IMR-90 (cell line): ENCODE results near the gene RNASE1. TPM values are rescaled to one million over a fixed set of nuclear protein-coding genes. Genes with fewer than 3 reads are reported as not detected.

Experiments used
- ATAC-seq: fragments of 200-7000 bp; cut with Tn5 transposase; 2 replicates; pipeline ENCODE4 v1.9.1; 2020; ENCODE audit warnings: low read depth, mild to moderate bottlenecking, moderate library complexity
- BruUV-seq: library from RNA; stranded (reverse); fragments of 400-500 nt; replicated peaks from 2 replicates; lab custom pipeline; 2021; lab: Mats Ljungman, UMichigan
- CTCF ChIA-PET: fragments of 300-600 bp; formaldehyde crosslinking; extraction: SDS; loops from one replicate; lab custom pipeline; 2021; ENCODE audit warnings: antibody characterized with exemption; lab: Yijun Ruan, JAX
- POLR2A ChIA-PET: fragments of 300-600 bp; sonication (Branson Sonifier 250); formaldehyde crosslinking; loops from one replicate; lab custom pipeline; 2022; ENCODE audit warnings: antibody characterized with exemption; ENCODE audit not compliant: unreplicated experiment; lab: Charles Lee
- DNase-seq: peaks from one replicate; pipeline ENCODE4 v3.0.0; 2013
- H2AFZ ChIP-seq: replicated peaks from 2 replicates; pipeline ENCODE3; 2013; ENCODE audit warnings: low read length, mild to moderate bottlenecking; ENCODE audit not compliant: poor library complexity
- H2AK5ac ChIP-seq: 2 replicates; pipeline ENCODE4 v1.6.1; 2013; ENCODE audit warnings: low read depth, low read length, inconsistent platforms
- H2AK9ac ChIP-seq: replicated peaks from 2 replicates; pipeline ENCODE3; 2013; ENCODE audit warnings: mild to moderate bottlenecking, low read depth, low read length, moderate library complexity; ENCODE audit not compliant: poor library complexity
- H2BK120ac ChIP-seq: 2 replicates; pipeline ENCODE4 v1.6.1; 2013; ENCODE audit warnings: low read depth, low read length, inconsistent platforms
- H2BK15ac ChIP-seq: 3 replicates; pipeline ENCODE4 v1.6.1; 2013; ENCODE audit warnings: low read depth, low read length, inconsistent platforms
- H2BK20ac ChIP-seq: 2 replicates; pipeline ENCODE4 v1.6.1; 2013; ENCODE audit warnings: low read depth, mild to moderate bottlenecking, inconsistent platforms, low read length, moderate library complexity
- H2BK5ac ChIP-seq: 2 replicates; pipeline ENCODE4 v1.6.1; 2013; ENCODE audit warnings: mild to moderate bottlenecking, low read depth, low read length, inconsistent platforms; ENCODE audit not compliant: poor library complexity, severe bottlenecking
- H3K14ac ChIP-seq: replicated peaks from 2 replicates; pipeline ENCODE4 v1.6.1; 2013; ENCODE audit warnings: low read depth, low read length, inconsistent platforms
- H3K18ac ChIP-seq: 2 replicates; pipeline ENCODE4 v1.6.1; 2013; ENCODE audit warnings: low read depth, low read length, control low read depth
- H3K23ac ChIP-seq: 2 replicates; pipeline ENCODE4 v1.6.1; 2013; ENCODE audit warnings: low read depth, low read length, inconsistent platforms
- H3K27ac ChIP-seq: 2 replicates; pipeline ENCODE4 v1.5.1; 2013; ENCODE audit warnings: mild to moderate bottlenecking, control low read depth, low read length; ENCODE audit not compliant: insufficient read depth
- H3K27me3 ChIP-seq: 2 replicates; pipeline ENCODE4 v1.6.1; 2013; ENCODE audit warnings: low read length; ENCODE audit not compliant: control insufficient read depth, insufficient read depth
- H3K36me3 ChIP-seq: 2 replicates; pipeline ENCODE4 v1.6.1; 2013; ENCODE audit warnings: low read length, mixed read lengths; ENCODE audit not compliant: control insufficient read depth, insufficient read depth
- H3K4ac ChIP-seq: 2 replicates; pipeline ENCODE4 v1.6.1; 2013; ENCODE audit warnings: low read depth, low read length, inconsistent platforms
- H3K4me1 ChIP-seq: 2 replicates; pipeline ENCODE4 v1.6.1; 2013; ENCODE audit warnings: low read length, mixed read lengths; ENCODE audit not compliant: control insufficient read depth, insufficient read depth
- H3K4me2 ChIP-seq: 2 replicates; pipeline ENCODE4 v1.6.1; 2013; ENCODE audit warnings: low read depth, mild to moderate bottlenecking, control low read depth, low read length, moderate library complexity
- H3K4me3 ChIP-seq: 2 replicates; pipeline ENCODE4 v1.5.1; 2013; ENCODE audit warnings: low read depth, mild to moderate bottlenecking, control low read depth, low read length, moderate library complexity; ENCODE audit not compliant: insufficient read depth
- H3K56ac ChIP-seq: 2 replicates; pipeline ENCODE4 v1.6.1; 2013; ENCODE audit warnings: low read length, inconsistent platforms; ENCODE audit not compliant: insufficient read depth; ENCODE audit errors: extremely low read depth
- H3K79me1 ChIP-seq, 2 experiments: 2 replicates each; pipeline ENCODE4 v1.6.1; 2013; ENCODE audit warnings: low read length in 2 of 2, inconsistent platforms in 1 of 2, low read depth in 1 of 2
- H3K9ac ChIP-seq: 2 replicates; pipeline ENCODE4 v1.6.1; 2013; ENCODE audit warnings: low read depth, low read length, control low read depth
- H3K9me1 ChIP-seq: 2 replicates; pipeline ENCODE4 v1.6.1; 2013; ENCODE audit warnings: low read length, inconsistent platforms; ENCODE audit not compliant: insufficient read depth
- H3K9me3 ChIP-seq: 2 replicates; pipeline ENCODE4 v1.6.1; 2013; ENCODE audit warnings: low read length; ENCODE audit not compliant: control insufficient read depth, insufficient read depth
- H4K20me1 ChIP-seq: 2 replicates; pipeline ENCODE4 v1.6.1; 2013; ENCODE audit warnings: low read length, inconsistent platforms; ENCODE audit not compliant: insufficient read depth
- H4K5ac ChIP-seq: 2 replicates; pipeline ENCODE4 v1.6.1; 2013; ENCODE audit warnings: mild to moderate bottlenecking, low read depth, low read length, control low read depth
- H4K8ac ChIP-seq, 2 experiments: 2 replicates each; pipeline ENCODE4 v1.6.1; 2013; ENCODE audit warnings: low read depth in 2 of 2, low read length in 2 of 2, control low read depth in 1 of 2, inconsistent platforms in 1 of 2
- H4K91ac ChIP-seq: 2 replicates; pipeline ENCODE4 v1.6.1; 2013; ENCODE audit warnings: low read depth, low read length, inconsistent platforms; ENCODE audit not compliant: insufficient read depth
- FOS ChIP-seq: fragments of 150-350 bp; IDR thresholded peaks from 2 replicates; pipeline ENCODE4 v1.6.1; 2016; ENCODE audit warnings: low read depth, low read length
- MAFK ChIP-seq: IDR thresholded peaks from 2 replicates; pipeline ENCODE4 v1.6.1; 2012; ENCODE audit warnings: low read depth, low read length, improper control_type of control experiment
- MAZ ChIP-seq: IDR thresholded peaks from 2 replicates; pipeline ENCODE4 v1.6.1; 2012; ENCODE audit warnings: low read depth, mild to moderate bottlenecking, low read length, improper control_type of control experiment, moderate library complexity, borderline replicate concordance
- MXI1 ChIP-seq: IDR thresholded peaks from 2 replicates; pipeline ENCODE4 v1.6.1; 2012; ENCODE audit warnings: low read depth, mild to moderate bottlenecking, low read length, moderate library complexity, borderline replicate concordance
- NFE2L2 ChIP-seq: fragments of 150-350 bp; IDR thresholded peaks from 2 replicates; pipeline ENCODE4 v1.6.1; 2016; ENCODE audit warnings: low read depth, mild to moderate bottlenecking, low read length
- POLR2A ChIP-seq: IDR thresholded peaks from 2 replicates; pipeline ENCODE4 v1.6.1; 2012; ENCODE audit warnings: mild to moderate bottlenecking, low read depth, low read length
- RAD21 ChIP-seq: IDR thresholded peaks from 2 replicates; pipeline ENCODE4 v1.6.1; 2012; ENCODE audit warnings: low read length, improper control_type of control experiment
- RCOR1 ChIP-seq: IDR thresholded peaks from 2 replicates; pipeline ENCODE4 v1.6.1; 2012; ENCODE audit warnings: mild to moderate bottlenecking, low read length, improper control_type of control experiment; ENCODE audit not compliant: insufficient replicate concordance
- RFX5 ChIP-seq: IDR thresholded peaks from 2 replicates; pipeline ENCODE4 v1.8.0; 2012; ENCODE audit warnings: low read depth, mild to moderate bottlenecking, low read length, moderate library complexity
- WGBS, 2 experiments: methylation state at CpG; one replicate each; pipeline versions ENCODE4 v1.1.5 to v1.1.7; 2013; ENCODE audit warnings: missing lambda C conversion rate in 2 of 2; ENCODE audit not compliant: insufficient read length in 1 of 2; ENCODE audit errors: extremely low coverage in 2 of 2; 5-methylcytosine and 5-hydroxymethylcytosine counted together
- dilution Hi-C: fragments of 300-500 bp; cut with HindIII; formaldehyde crosslinking; loops from one replicate; pipeline ENCODE4 v1.14.3; 2018; ENCODE audit warnings: low sequenced_read_pairs; ENCODE audit not compliant: unreplicated experiment
- in situ Hi-C: fragments of 300-500 bp; cut with MboI; formaldehyde crosslinking; loops from 3 replicates; pipeline ENCODE4 v1.14.3; 2019; ENCODE audit warnings: low sequenced_read_pairs, inconsistent platforms, mixed read lengths
- intact Hi-C: fragments of 100-400 bp; cut with micrococcal nuclease; formaldehyde crosslinking; loops from 2 replicates; pipeline ENCODE4 v1.10.0; 2022
- polyA plus RNA-seq, 3 experiments: library from polyadenylated mRNA; depleted of rRNA; stranded (reverse); fragments of >200 nt; gene quantifications; 2 replicates each; pipeline ENCODE4 v1.2.3, GENCODE V29; 2012; ENCODE audit warnings: low replicate concordance in 1 of 3
- total RNA-seq: library from RNA; depleted of rRNA; stranded (reverse); fragments of >200 nt; gene quantifications from 2 replicates; pipeline ENCODE4 v1.2.3, GENCODE V29; 2012
- TF ChIP-seq, protein P1 (sequence below): conservative IDR thresholded peaks from 2 replicates; pipeline ENCODE4 v1.5.1; 2012; ENCODE audit warnings: mild to moderate bottlenecking, low read depth, low read length, improper control_type of control experiment
- TF ChIP-seq, protein P2 (sequence below): fragments of 150-350 bp; IDR thresholded peaks from 2 replicates; pipeline ENCODE4 v1.6.1; 2016; ENCODE audit warnings: low read depth, mild to moderate bottlenecking, low read length, moderate library complexity, borderline replicate concordance
- TF ChIP-seq, protein P3 (sequence below): fragments of 150-350 bp; IDR thresholded peaks from 2 replicates; pipeline ENCODE4 v1.6.1; 2017; ENCODE audit warnings: mild to moderate bottlenecking, antibody characterized with exemption, low read length, low read depth

Gene RNASE1
- total and polyA plus RNA-seq, 2 of the 4 experiments (the other 2 are of a cell fraction) = not detected

DNA sequence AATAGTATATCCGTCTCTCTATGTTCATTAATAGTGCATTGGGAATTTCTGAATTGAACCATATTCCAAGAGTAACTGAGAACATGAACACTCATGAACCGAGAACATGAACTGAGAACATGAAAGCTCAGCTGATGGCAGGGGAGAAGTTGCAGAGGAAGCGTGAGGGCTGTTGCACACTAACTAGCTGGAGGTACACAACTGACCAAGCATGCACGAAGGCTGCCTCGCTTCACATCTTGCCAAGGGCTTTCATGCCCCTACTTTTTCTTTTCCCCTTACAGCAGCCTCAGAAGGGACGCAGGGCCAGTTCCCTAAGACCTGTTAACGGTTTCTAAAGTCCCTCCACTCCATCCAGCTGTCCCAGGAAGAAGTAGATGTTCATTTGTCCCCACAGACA is 4.3 kb downstream of the RNASE1 start:
- Histone ChIP-seq H2BK120ac (no peak overlapping the region), H3K27me3 (no peaks in the 10 kb centered on the region), H3K4me1 (no peaks in the 10 kb centered on the region), H3K14ac (no peak overlapping the region), H3K9me1 (no peaks in the 10 kb centered on the region), H2AK5ac (no peak overlapping the region), H3K36me3 (no peaks in the 10 kb centered on the region), H3K18ac (no peak overlapping the region), H3K4ac (no peak overlapping the region), H3K79me1 (no peaks in the 10 kb centered on the region), H2AFZ (no peak overlapping the region), H4K8ac (no peak overlapping the region), H3K9ac (no peak overlapping the region), H2AK9ac (no peak overlapping the region), H3K23ac (no peak overlapping the region), H3K27ac (no peak overlapping the region), H3K4me3 (no peak overlapping the region), H2BK20ac (no peak overlapping the region), H3K4me2 (no peak overlapping the region), H4K91ac (no peak overlapping the region), H2BK5ac (no peak overlapping the region), H2BK15ac (no peak overlapping the region), H3K9me3 (no peaks in the 10 kb centered on the region), H3K56ac (no peak overlapping the region), H4K5ac (no peak overlapping the region), H4K20me1 (no peaks in the 10 kb centered on the region)
- WGBS, 2 experiments = 60% methylated on average over 1 of the region's 7 CpGs; no CpG with 5 or more reads in 1 of the 2 experiments
- in situ Hi-C loops (no loop called here), dilution Hi-C loops (no loop called here), intact Hi-C loops (no loop called here)
- CTCF ChIA-PET = no interaction called here
- TF ChIP-seq POLR2A = no peak
- TF ChIP-seq RAD21 = no peak
- TF ChIP-seq MAFK = no peak
- TF ChIP-seq MAZ = no peak
- no peak for TF ChIP-seq NFE2L2
- TF ChIP-seq, protein P1, sequence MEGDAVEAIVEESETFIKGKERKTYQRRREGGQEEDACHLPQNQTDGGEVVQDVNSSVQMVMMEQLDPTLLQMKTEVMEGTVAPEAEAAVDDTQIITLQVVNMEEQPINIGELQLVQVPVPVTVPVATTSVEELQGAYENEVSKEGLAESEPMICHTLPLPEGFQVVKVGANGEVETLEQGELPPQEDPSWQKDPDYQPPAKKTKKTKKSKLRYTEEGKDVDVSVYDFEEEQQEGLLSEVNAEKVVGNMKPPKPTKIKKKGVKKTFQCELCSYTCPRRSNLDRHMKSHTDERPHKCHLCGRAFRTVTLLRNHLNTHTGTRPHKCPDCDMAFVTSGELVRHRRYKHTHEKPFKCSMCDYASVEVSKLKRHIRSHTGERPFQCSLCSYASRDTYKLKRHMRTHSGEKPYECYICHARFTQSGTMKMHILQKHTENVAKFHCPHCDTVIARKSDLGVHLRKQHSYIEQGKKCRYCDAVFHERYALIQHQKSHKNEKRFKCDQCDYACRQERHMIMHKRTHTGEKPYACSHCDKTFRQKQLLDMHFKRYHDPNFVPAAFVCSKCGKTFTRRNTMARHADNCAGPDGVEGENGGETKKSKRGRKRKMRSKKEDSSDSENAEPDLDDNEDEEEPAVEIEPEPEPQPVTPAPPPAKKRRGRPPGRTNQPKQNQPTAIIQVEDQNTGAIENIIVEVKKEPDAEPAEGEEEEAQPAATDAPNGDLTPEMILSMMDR = no peak
- no peak for TF ChIP-seq RCOR1
- TF ChIP-seq, protein P2, sequence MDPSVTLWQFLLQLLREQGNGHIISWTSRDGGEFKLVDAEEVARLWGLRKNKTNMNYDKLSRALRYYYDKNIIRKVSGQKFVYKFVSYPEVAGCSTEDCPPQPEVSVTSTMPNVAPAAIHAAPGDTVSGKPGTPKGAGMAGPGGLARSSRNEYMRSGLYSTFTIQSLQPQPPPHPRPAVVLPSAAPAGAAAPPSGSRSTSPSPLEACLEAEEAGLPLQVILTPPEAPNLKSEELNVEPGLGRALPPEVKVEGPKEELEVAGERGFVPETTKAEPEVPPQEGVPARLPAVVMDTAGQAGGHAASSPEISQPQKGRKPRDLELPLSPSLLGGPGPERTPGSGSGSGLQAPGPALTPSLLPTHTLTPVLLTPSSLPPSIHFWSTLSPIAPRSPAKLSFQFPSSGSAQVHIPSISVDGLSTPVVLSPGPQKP = no peak
- no peak for TF ChIP-seq RFX5
- TF ChIP-seq FOS = no peak
- TF ChIP-seq MXI1 = no peak
- TF ChIP-seq, protein P3, sequence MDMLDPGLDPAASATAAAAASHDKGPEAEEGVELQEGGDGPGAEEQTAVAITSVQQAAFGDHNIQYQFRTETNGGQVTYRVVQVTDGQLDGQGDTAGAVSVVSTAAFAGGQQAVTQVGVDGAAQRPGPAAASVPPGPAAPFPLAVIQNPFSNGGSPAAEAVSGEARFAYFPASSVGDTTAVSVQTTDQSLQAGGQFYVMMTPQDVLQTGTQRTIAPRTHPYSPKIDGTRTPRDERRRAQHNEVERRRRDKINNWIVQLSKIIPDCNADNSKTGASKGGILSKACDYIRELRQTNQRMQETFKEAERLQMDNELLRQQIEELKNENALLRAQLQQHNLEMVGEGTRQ = no peak
- no peak for ATAC-seq
- no peak for DNase-seq
- POLR2A ChIA-PET = no interaction called here
- BruUV-seq = no TSS peak
